HG03521 (cell line): Measurements from ENCODE around the gene DBN1.

Experiments
- ATAC-seq: cut with Tn5 transposase; IDR thresholded peaks from one replicate; pipeline ENCODE4 v1.9.1; 2021; ENCODE audit warnings: mild to moderate bottlenecking, moderate library complexity; ENCODE audit not compliant: unreplicated experiment

The DBN1 gene

DNA sequence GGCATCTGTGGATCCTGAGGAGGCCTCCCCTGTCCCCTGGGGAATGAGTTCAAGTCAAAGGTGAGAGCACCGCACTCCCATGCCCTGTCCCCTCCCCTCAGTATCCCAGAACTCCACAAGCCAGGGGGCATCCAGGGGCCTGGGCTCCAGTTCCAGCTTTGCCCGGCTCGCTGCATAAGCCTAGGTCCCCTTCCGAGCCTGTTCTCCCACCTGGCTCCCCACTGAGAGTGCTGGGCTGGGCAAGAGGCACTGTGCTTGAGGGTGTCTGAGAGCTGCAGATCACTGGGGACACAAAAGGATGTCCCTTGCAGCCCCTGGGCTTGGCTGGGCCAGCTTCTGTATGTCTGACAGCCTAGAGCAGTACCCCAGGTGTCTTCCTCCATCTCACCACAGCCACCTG is 31.6 kb upstream of the DBN1 start:
- no peak for ATAC-seq

DNA sequence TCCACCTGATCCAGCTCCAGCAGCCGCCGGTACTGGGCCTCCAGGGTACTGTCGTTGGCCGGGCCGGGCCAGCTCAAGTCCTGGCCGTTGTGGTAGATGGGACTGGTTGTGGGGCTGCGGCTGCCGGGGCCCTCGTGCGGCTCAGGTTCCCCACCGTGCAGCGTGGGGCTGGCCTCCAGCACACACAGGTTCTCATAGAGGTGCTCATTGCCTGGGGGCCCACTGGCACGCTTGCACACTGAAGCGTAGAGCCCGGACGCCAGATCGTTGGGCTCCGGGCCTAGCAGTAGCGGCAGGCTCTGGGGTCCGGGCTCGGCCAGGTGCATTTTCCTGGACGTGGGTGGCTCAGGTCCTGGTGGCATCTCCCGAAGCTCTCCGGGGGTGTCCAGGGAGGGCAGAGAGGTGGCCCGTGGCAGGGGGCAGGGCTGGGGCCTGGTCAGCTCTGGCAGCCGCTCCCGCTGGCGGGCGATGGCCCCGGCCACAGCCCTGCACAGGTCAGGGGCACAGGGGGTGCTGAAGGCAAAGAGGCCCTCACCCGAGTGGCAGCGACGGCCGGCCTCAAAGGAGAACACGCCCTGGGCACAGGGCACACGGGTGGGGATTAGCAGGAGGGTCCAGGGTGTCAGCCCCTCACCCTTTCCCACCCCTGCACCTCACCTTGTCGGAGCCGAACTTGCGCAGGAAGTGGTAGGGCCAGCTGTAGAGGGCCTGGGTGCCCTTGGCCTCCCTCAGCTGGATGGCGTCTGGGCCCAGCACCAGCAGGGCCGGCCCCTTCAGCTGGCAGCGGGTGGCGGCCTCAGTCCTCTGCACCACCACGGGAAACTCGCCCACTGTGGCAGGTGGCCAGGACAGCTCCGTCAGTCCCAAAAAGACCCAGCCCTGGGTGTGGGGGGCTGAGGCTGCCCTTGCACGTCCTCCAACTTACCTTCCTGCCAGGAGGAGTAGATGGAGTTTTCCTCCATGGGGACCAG is 30.9 kb upstream of the DBN1 start:
- no peak for ATAC-seq

DNA sequence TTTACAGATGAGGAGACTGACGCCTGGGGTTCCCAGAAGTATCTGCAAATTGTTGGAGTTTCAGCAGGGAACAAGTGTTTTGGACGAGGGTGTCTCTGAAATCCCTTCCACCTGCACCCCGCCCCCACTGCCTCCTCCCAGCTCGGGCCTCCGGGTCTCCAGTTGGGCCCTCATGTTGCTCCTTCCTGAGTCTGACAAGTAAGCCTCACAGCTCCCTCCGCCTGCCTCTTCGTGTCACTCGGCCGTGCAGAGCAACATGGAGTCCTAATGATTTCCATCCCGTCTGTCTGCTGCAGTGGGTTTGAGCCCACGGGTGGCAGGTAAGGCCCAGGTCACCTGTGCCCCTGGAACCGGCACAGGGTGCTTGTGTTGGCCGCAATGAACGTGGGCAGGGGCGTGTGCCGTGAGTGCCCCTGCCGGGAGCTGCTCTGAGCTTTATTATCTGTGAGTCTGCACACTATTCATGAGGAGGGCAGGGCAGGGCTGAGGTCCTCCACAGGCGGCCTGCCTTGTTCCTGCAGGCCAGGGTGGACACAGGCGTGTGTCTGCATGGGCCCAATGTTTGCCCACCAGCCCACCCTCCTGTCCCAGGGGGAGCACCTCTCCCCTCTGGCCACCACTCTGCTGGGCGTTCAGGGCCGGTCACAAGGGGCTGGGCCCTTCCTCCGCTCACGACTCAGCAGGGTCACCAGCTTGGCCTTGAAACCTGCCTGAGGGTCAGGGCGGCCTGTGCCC is 30.1 kb upstream of the DBN1 start:
- no peak for ATAC-seq

DNA sequence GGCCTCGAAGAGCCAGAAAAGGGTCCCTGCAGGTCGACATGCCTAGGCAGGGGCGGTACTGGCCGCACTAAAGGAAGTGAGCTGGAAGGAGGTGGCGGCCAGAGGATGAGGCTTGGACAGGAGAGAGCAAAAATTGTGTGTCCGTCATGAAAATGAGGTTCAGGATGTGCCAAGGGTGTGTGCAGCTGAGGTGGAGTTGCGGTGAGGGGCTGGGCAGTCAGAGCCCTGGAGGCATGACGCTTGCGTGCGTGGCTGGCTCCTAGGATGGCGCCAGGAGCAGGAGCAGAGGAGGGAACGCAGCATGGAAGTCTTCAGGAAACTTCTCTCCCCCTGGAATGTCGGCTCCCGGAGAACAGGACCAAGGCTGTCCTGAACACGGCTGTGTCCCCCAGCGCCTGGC is 29.5 kb upstream of the DBN1 start:
- no peak for ATAC-seq

DNA sequence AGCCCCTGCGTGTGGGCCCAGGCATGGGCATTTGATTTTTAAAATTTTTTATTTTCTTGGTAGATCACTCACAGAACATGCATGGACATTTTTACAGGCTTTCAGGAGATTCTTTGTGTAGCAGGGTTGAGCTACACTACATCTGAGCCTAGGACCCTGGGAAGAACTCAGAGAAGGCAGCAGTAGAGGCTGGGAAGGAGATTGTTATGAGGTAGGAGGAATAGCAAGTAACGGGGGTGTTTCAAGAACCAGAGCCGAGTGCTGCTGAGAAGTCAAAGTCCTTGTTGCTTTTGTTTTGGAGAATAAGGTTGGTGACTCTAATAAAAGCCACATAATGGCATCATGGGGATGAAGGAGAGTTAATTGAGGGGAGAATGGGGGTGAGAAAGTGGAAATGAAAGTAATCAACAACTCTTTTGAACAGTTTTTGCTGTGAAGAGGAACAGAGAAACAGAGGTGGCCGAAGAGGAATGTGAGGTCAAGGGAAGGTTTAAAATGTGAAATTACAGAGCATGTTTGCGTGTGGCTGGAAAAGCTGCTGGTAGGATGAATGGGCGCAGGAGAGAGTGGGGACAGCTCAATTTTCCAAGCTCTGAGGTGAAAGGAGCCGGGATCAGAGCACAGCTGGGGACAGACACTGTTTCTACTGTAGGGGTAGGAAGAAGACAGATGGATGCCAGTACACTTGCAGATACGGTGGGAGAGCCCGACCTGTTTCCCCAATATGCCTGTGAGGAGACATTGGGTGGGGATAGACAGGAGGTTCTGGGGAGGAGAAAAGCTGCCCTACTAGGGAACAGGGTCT is 28.6 kb upstream of the DBN1 start:
- no peak for ATAC-seq

DNA sequence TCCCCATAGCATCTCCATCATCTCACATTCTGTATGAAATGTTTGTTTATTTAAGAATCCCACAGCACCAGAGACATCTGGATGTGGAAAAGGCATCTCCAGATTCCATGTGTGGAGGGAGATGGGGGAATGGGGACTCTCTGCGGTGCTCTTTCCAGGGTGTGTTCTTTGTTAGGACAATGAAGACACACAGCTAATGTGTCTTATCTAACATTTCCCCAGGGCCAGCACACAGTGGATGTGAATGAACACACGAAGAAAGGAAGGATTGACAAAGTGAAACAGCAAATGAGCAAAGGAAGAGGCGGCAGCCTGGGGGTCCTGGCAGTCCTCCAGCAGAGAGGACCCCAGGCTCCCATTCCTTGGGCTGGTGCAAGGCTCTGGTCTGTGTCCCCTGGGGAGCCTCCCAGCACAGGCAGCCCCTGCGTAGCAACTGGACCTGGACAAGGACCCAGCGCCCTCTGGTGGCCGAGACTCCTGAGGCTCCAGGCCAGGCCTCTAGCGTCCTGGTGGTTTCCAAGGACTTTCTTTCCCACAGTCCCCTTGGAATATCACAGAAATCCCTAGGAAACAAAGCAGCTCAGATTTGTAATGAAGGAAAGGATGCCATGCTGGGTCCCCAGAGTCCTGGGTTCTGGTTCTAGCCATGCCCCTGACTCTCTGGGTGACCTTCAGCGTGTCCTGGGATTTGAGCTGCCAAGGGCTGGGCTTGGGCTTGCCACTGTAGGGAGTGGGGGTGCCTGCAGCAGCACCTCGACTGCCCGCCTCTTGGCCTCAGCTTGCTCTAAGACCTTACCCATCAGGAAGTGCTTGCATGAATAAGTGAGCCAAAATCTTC is 27.5 kb upstream of the DBN1 start:
- peak; percentile 23 for ATAC-seq

DNA sequence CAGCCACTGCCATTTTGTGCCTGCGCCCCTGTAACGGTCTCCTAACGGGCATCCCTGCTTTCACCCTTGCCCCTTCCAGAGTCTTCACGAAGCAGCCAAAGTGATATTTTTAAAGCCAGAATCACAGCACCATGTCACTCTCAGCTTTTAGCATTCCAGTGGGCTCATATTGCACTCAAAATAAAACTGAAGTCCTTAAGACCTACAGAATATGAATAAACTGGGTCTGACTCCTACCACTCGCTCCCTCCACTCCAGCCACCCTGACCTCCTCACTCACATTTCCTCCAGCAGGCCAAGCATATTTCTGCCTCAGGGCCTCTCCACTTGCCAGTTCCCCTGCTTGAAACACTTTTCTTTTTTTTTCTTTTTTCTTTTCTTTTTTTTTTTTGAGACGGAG is 26.4 kb upstream of the DBN1 start:
- ATAC-seq = no peak

DNA sequence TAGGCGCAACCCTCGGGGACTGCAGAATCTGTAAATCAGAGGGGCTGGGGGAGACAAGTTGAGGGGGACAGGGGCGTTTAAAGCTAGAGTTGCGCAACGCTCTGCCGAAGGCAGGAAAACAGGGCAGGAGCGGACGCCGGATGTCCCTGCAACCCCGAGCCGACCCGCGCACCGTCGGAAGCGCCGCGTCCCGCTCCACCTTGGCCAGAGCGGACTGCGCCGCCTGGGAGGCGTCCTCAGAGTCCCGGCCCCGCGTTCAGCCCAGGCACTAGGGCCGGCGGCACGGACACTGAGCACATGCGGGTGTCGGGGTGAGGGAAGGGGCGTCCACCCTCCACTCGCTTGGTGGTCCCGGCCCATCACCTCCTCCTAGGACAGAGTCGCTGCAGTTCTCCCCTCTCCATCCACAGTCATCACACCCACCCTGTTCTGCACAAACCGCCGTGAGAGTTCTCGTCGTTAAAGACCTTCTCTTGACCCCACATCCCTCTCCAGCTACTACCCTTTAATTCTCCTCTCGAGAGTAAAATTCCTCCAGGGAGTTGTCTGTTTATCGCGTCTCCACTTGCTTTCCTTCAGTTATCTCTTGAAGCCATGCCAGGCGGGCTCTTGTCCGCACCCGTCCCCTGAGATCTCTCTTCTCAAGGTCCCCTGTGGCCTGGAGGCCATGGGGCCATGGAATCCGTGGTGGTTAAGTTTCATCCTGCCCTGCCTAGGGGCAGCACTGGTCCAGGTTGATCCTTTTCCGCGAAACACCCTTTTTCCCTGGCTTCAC is 24.8 kb upstream of the DBN1 start:
- ATAC-seq = no peak

DNA sequence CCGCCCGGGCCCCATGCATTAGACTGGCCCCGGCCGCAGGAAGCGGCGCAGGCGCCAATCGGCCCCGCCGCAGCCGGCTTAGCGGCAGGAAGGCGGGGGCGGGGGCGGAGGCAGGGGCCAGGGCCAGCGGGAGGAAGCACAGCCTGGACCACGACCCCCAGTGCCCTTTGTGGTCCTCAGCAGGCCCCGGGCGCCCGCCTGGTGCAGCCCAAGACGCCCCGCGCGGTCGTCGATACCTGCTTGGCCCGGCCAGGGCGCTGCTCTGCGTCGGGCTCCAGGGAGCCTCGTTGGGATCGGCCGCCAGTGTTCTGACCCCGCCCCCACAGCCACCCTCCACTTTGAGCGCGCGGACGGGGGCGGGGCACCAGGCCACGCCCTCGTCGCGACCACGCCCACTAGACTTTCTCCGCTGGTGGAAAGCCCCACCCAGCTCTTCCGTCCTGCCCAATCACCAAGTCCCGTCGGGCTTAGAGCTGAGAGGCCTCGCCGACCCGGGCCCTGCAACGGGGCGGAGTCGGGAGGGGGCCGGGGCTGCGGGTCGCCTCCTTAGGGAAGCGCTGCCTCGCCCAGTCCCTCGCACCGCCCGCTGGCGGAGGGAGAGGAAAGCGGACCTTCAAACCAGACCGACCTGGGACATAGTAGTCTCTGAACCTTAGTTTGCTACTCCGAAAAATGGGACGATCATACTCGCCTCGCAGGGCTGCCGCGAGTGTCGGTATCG is 24.0 kb upstream of the DBN1 start, which contains the start of gene PDLIM7:
Gene PDLIM7, minus strand, starts transcription at position 313 of the 721 bp plus-strand sequence. CDS start 1,092 bp downstream, outside the sequence.
- peak; percentile 79 for ATAC-seq

DNA sequence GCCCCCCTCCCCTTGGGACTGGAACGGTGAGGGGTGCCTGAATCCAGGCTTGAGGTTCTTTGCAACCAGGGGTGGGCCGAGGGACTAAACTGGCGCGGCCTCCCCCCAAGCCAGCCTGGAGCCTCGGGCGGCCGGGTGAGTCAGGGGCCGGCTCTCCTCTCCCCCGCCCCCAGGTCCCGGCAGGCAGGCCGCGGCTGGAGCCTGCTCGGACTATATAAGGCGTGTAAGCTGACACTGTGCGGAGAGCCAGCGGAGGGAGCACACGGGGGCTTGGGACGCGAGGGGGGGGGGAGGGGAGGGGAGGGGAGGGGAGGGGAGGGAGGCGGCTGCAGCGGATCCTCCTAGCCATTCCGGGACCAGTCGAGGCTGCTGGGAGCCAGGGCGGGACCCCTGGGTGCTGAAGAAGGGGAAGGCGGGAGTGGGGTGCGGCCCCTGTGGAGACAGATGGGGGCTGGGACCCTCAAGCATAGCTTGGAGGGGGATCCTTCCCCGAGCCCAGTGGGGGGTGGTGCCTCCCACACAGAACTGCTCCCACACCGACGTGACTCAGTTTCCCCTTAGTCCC is 23.4 kb upstream of the DBN1 start:
- no peak for ATAC-seq

DNA sequence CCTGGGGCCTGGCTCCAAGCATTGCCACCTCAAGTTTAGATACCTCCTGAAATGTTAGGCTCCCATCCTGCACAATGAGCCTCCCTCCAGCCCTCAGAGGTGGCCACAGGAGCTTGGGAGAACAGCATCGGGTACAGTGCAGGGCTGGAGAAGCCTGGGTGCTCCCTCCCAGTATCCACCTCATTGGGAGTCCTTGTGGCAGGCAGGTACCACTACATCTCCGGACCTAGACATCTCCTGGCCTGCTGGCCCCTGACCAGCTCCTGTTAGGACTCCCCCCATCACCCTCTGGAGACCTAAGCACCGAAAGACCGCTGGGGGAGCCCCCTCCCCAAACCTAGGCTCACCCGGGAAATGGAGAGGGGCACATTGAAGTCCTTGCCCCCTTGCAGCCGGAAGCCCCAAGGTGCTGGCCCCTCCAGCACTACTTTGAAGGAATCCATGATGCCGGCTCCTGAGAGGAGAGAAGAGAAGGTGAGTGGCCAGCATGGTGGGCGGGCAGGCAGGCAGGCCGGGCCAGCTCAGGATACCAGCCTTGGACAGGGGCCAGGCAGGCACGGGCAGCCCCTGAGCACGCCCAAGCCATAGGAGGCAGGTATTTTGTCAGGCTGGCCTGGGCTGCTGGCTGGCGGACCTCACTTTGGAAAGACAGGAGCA is 22.8 kb upstream of the DBN1 start:
- no peak for ATAC-seq

DNA sequence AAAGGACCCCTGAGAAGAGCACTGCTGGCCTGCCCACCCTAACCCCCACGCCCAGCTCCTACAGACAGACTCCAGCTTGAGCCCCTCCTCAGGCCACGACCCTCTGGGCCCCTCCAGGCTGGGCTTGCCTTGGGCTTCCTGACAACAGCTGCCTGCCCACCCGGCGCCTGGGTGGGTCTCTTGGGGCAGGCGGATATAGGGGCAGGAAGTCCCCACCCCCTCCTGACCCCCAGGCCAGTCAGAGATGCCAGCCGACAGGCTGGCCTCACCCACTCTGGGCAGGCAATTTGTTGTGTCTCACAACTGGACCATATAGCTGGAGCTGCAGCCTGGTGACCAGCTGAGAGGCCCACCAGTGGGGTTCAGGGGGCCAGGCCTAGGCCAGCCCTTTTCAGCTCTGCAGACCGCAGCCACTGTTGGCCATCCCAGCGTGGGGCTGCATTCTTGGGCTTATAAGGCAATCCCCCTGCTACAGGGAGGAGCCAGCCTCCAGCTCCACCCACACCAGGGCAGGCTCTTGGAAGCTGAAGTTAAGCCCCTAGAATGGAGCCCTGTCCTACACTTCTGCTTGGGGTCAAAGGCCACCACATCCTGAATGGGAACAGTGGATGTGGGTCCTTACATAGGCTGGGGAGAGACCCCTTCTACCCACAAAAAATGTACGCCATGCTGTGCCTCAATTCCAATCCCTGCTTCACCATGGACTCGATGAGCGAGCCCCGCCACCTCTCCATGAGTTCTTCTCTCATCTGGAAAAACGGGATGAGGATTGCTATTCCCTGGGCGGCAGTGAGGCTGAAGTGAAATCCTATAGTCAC is 22.0 kb upstream of the DBN1 start:
- ATAC-seq = no peak

DNA sequence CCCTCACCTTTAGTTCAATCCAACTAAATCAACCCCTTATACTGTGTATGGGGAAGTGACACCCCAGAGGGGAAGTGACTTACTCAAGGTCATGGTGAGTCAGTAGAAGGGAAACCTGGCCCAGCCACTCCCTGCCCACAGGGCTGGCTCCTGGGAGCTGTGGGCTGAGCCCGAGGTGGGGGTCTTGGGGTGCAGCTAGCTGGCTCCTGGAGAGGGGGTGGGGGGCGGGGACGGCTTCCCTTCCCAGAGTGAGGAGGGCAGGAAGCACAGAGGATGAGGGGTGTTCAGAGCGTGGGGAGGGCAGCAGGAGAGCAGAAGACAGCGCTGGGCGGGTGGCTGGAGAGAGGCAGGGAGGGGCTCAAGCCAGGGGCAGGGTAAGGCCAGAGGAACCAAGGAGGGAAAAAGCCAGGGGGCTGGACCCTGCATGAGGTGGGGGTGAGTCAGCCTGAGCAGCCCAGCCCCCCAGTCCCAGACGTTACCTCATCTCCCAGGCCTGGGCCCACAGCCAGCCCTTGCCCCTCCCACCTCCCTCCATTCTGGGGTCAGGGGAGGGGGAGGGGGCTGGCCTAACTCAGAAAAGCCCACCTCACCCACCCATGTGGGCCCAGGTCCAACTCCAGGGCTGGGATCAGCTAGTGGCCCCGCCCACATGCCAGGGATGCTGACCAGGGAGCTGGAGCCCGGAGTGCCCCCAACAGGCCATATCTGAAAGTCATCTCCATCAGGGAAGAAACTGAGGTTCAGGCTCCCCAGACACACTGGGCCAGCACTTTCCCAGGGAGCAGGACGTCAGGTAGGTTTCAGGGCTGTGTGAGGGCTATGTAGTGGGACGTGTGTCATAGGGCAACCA is 21.1 kb upstream of the DBN1 start:
- ATAC-seq = no peak

DNA sequence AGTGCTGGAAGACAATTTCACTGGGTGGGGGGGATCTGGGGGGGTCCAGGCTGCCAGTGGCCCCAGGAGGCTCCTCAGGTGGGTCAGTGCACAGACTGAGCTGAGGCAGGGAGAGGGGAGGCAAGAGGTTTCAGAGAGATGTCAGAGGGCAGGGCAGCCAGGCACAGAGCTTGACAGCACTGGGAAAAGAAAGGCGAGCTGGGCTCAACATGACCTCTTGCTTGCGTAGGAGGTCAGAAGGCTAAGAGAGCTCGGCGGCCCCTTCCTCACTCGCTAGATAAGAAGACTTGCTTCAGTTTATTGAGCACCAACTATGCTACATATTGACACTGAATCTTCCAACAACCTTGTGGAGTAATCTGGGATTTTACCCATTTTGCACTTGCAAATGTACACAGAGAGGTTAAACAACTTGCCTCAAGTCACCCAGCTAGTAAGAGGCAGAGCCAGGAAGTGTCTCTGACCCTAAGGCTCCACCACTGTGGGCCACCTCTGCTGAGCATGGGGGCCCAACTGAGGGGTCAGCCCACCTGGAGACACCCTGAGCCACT is 20.4 kb upstream of the DBN1 start:
- ATAC-seq = no peak

DNA sequence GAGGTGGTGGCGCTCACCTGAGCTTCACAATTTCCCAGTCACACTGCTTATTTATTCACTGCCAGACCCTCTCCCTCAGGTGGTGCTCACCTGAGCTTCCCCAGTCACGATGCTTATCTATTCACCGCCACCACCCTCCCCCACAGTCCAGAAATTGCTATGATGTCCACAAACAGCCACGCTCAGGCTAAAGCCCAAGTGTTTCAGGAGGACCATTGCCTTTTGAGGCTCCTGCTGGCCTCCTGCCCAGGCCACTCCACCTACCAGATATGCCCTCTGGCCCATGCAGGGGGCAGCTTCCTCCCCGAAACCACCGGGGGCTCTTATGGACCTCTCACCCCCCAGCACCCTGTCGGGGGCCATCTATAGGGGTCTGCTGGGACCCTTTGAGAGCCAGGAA is 19.4 kb upstream of the DBN1 start:
- ATAC-seq = no peak
